ENCODE data around the gene CD34.

- TF ChIP-seq, protein P1, sequence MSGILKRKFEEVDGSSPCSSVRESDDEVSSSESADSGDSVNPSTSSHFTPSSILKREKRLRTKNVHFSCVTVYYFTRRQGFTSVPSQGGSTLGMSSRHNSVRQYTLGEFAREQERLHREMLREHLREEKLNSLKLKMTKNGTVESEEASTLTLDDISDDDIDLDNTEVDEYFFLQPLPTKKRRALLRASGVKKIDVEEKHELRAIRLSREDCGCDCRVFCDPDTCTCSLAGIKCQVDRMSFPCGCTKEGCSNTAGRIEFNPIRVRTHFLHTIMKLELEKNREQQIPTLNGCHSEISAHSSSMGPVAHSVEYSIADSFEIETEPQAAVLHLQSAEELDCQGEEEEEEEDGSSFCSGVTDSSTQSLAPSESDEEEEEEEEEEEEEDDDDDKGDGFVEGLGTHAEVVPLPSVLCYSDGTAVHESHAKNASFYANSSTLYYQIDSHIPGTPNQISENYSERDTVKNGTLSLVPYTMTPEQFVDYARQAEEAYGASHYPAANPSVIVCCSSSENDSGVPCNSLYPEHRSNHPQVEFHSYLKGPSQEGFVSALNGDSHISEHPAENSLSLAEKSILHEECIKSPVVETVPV (CRISPR knock-in tag; IDR thresholded peaks at IDR 0.05): no peak
- no peak for TF ChIP-seq TCF4 (CRISPR knock-in tag; IDR thresholded peaks at IDR 0.05; ENCODE audit: borderline replicate concordance)
- TF ChIP-seq ZFP30 (CRISPR knock-in tag; IDR thresholded peaks at IDR 0.05): no peak
- TF ChIP-seq PPARA (CRISPR knock-in tag; IDR thresholded peaks at IDR 0.05; ENCODE audit: borderline replicate concordance): no peak
- TF ChIP-seq OSR1 (CRISPR knock-in tag; IDR thresholded peaks at IDR 0.05): no peak
- TF ChIP-seq SNAI2 (CRISPR knock-in tag; IDR thresholded peaks at IDR 0.05): no peak
- TF ChIP-seq RARB (CRISPR knock-in tag; IDR thresholded peaks at IDR 0.05): no peak
- no peak for TF ChIP-seq ZNF70 (CRISPR knock-in tag; IDR thresholded peaks at IDR 0.05)
- TF ChIP-seq, protein P2, sequence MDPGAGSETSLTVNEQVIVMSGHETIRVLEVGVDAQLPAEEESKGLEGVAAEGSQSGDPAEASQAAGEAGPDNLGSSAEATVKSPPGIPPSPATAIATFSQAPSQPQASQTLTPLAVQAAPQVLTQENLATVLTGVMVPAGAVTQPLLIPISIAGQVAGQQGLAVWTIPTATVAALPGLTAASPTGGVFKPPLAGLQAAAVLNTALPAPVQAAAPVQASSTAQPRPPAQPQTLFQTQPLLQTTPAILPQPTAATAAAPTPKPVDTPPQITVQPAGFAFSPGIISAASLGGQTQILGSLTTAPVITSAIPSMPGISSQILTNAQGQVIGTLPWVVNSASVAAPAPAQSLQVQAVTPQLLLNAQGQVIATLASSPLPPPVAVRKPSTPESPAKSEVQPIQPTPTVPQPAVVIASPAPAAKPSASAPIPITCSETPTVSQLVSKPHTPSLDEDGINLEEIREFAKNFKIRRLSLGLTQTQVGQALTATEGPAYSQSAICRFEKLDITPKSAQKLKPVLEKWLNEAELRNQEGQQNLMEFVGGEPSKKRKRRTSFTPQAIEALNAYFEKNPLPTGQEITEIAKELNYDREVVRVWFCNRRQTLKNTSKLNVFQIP (CRISPR knock-in tag; IDR thresholded peaks at IDR 0.05; ENCODE audit: borderline replicate concordance, low read depth): no peak
- TF ChIP-seq GLIS3 (CRISPR knock-in tag; IDR thresholded peaks at IDR 0.05): no peak
- TF ChIP-seq ZNF8 (CRISPR knock-in tag; IDR thresholded peaks at IDR 0.05): no peak
- no peak for TF ChIP-seq ARNTL (CRISPR knock-in tag; IDR thresholded peaks at IDR 0.05; ENCODE audit: borderline replicate concordance, low read depth)
- no peak for TF ChIP-seq ESRRG (CRISPR knock-in tag; IDR thresholded peaks at IDR 0.05)
Measured at GRCh38 chr1:207856276-207857023, 54.5 kb downstream of the CD34 start.

Measured in SK-N-SH treated with all-trans-retinoic acid at 6 μM for 48 hours (cell line).